ENCODE results near the gene DAND5. TPM values are rescaled to one million over a fixed set of nuclear protein-coding genes. Genes with fewer than 3 reads are reported as not detected.

The DAND5 gene
- polyA plus RNA-seq, 2 of the 4 experiments (the other 2 are of a cell fraction): 0.12 to 0.21 TPM

GRCh38 chr19:12983091-12983490, 13.7 kb downstream of the DAND5 start:
- ChIA-PET CTCF (interaction anchor here (0.6 to 16.3 kb wide), 19 partner anchors 10 to 628 kb away, joined by 3 to 309 read pairs (median 4); no protein-coding TSS in a partner anchor), POLR2A (interaction anchor here (0.7 to 1.6 kb wide), 3 partner anchors 12 to 110 kb away, joined by 3 to 5 read pairs (median 3); partner anchors contain the start of gene NFIX)
- DNase-seq (ENCODE audit: low read depth in 1 of 2, low spot score in 1 of 2): no peak
- H3K9me3 ChIP-seq: no peaks in the 10 kb centered on the region
- 0 out of 3 replicates have a peak, but pooled peaks cover 3% of the 10 kb centered on the region for H3K4me1 ChIP-seq
- no peak for FAIRE-seq
- WGBS (ENCODE audit: missing lambda C conversion rate): 32% methylated on average over 9 of the region's 10 CpGs
- peak overlapping the region; percentile 80 for H3K4me2 ChIP-seq
- 0 out of 6 replicates have a peak, but pooled peaks of 1 of the 2 experiments have one; percentile 5 for ATAC-seq
- peak overlapping the region; percentile 58 to 84 for H3K27ac ChIP-seq
- TF ChIP-seq ZSCAN20 (CRISPR knock-in tag; IDR thresholded peaks at IDR 0.05) (no peak), CHD2 (IDR thresholded peaks at IDR 0.05; ENCODE audit: low read length, partially characterized antibody) (no peak), ZFP36 (IDR thresholded peaks at IDR 0.05; ENCODE audit: borderline replicate concordance, partially characterized antibody) (no peak)
- peak overlapping the region; percentile 42 for H3K4me3 ChIP-seq

DNA sequence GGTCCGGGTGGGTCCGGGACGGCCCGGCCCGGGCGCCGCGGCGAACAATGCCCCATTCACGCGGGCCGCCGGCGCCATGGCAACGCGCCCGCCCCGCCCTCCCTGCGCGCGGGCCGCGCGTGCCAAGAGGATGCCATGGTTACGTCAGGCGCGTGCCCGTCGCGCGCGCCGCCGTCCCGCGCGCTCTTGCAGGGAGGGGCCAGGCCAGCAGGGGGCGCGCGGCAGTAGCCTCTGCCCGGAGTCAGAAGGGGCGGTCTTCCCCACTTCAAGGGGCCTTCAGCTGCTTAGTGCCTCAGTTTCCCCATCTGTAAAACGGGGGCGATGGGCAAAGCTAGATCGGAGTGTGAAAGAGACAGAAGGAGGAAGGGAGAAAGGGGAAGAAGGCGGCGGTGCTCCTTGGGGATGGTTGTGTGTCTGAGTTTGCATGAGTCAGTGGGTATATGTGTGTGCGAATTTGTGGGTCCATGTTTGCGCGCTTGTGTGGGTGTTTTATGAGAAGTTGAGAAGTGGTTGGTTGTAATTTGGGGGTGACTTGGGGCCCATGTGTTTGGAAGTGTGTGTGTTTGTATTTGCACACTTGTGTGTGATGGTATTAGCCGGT, 14.3 kb downstream of the DAND5 start:
- H3K4me3 ChIP-seq: peak overlapping the region; percentile 42
- WGBS (ENCODE audit: missing lambda C conversion rate): 29% methylated on average over 9 of the region's 51 CpGs
- CTCF ChIA-PET: interaction anchor here (0.6 to 16.3 kb wide), 21 partner anchors 9 to 280 kb away, joined by 3 to 309 read pairs (median 5); no protein-coding TSS in a partner anchor
- TF ChIP-seq JUN (IDR thresholded peaks at IDR 0.05): no peak
- TF ChIP-seq CHD4 (IDR thresholded peaks at IDR 0.05; ENCODE audit: borderline replicate concordance): no peak
- no peak for TF ChIP-seq NFE2L2 (conservative IDR thresholded peaks at IDR 0.05; ENCODE audit: low read length)
- TF ChIP-seq KDM5A (IDR thresholded peaks at IDR 0.05): no peak
- TF ChIP-seq EHF (CRISPR knock-in tag; IDR thresholded peaks at IDR 0.05): no peak
- peak; percentile 91 for TF ChIP-seq SMC3 (IDR thresholded peaks at IDR 0.05)
- no peak for TF ChIP-seq SREBF2 (IDR thresholded peaks at IDR 0.05)
- no peak for TF ChIP-seq RFX5 (IDR thresholded peaks at IDR 0.05)
- peak; percentile 44; the same call in 1 of the 2 replicates for TF ChIP-seq MYC (IDR thresholded peaks at IDR 0.05; ENCODE audit: borderline replicate concordance, low read length)
- TF ChIP-seq PHF8 (IDR thresholded peaks at IDR 0.05; ENCODE audit: borderline replicate concordance, low read depth): no peak
- no peak for TF ChIP-seq EHMT2 (IDR thresholded peaks at IDR 0.05; ENCODE audit: low read depth)
- peak; percentile 57 to 76 for TF ChIP-seq RAD21 (conservative IDR thresholded peaks at IDR 0.05 in 1 of 2, IDR thresholded peaks at IDR 0.05 in 1 of 2)
- no peak for TF ChIP-seq ATOH8 (CRISPR knock-in tag; IDR thresholded peaks at IDR 0.05; ENCODE audit: low read depth)
- peak; percentile 81 for TF ChIP-seq HOXB5 (CRISPR knock-in tag; IDR thresholded peaks at IDR 0.05)
- TF ChIP-seq POLR2A (IDR thresholded peaks at IDR 0.05; ENCODE audit: low read length): no peak
- no peak for TF ChIP-seq FOSL2 (IDR thresholded peaks at IDR 0.05)
- no peak for TF ChIP-seq FOSL2 (CRISPR knock-in tag; IDR thresholded peaks at IDR 0.05)
- no peak for TF ChIP-seq ZNF302 (CRISPR knock-in tag; IDR thresholded peaks at IDR 0.05)
- no peak for TF ChIP-seq E2F6 (IDR thresholded peaks at IDR 0.05; ENCODE audit: borderline replicate concordance, low read depth)
- no peak for TF ChIP-seq MAZ (IDR thresholded peaks at IDR 0.05; ENCODE audit: borderline replicate concordance, low read depth, low read length)
- TF ChIP-seq HOXB13 (CRISPR knock-in tag; IDR thresholded peaks at IDR 0.05; ENCODE audit: low read depth): 0 out of 2 replicates have a peak, but pooled peaks have one; percentile 20
- TF ChIP-seq, protein P1, sequence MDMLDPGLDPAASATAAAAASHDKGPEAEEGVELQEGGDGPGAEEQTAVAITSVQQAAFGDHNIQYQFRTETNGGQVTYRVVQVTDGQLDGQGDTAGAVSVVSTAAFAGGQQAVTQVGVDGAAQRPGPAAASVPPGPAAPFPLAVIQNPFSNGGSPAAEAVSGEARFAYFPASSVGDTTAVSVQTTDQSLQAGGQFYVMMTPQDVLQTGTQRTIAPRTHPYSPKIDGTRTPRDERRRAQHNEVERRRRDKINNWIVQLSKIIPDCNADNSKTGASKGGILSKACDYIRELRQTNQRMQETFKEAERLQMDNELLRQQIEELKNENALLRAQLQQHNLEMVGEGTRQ (IDR thresholded peaks at IDR 0.05): no peak
- TF ChIP-seq ZC3H11A (IDR thresholded peaks at IDR 0.05): no peak
- TF ChIP-seq MAX (IDR thresholded peaks at IDR 0.05): no peak
- TF ChIP-seq CHD2 (IDR thresholded peaks at IDR 0.05; ENCODE audit: low read length, partially characterized antibody): no peak
- no peak for TF ChIP-seq ZSCAN20 (CRISPR knock-in tag; IDR thresholded peaks at IDR 0.05)
- no peak for TF ChIP-seq RNF2 (IDR thresholded peaks at IDR 0.05; ENCODE audit: borderline replicate concordance, low read depth)
- TF ChIP-seq BHLHE40 (IDR thresholded peaks at IDR 0.05; ENCODE audit: low read depth, low read length): peak; percentile 67
- 0 out of 2 replicates have a peak, but pooled peaks have one; percentile 18 for TF ChIP-seq NPAS2 (CRISPR knock-in tag; IDR thresholded peaks at IDR 0.05; ENCODE audit: borderline replicate concordance)
- no peak for TF ChIP-seq CEBPB (IDR thresholded peaks at IDR 0.05)
- TF ChIP-seq, protein P2, sequence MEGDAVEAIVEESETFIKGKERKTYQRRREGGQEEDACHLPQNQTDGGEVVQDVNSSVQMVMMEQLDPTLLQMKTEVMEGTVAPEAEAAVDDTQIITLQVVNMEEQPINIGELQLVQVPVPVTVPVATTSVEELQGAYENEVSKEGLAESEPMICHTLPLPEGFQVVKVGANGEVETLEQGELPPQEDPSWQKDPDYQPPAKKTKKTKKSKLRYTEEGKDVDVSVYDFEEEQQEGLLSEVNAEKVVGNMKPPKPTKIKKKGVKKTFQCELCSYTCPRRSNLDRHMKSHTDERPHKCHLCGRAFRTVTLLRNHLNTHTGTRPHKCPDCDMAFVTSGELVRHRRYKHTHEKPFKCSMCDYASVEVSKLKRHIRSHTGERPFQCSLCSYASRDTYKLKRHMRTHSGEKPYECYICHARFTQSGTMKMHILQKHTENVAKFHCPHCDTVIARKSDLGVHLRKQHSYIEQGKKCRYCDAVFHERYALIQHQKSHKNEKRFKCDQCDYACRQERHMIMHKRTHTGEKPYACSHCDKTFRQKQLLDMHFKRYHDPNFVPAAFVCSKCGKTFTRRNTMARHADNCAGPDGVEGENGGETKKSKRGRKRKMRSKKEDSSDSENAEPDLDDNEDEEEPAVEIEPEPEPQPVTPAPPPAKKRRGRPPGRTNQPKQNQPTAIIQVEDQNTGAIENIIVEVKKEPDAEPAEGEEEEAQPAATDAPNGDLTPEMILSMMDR (IDR thresholded peaks at IDR 0.05): peak; percentile 83
- TF ChIP-seq CBX2 (IDR thresholded peaks at IDR 0.05; ENCODE audit: borderline replicate concordance, low read depth): no peak

More for the DNA sequence above, 14.3 kb downstream of the DAND5 start:
- FAIRE-seq (no peak), ATAC-seq (peak; percentile 72 to 77), DNase-seq (ENCODE audit: low read depth in 1 of 2, low spot score in 1 of 2) (peak; percentile 52 to 78)
- Histone ChIP-seq H3K4me2 (peak overlapping the region; percentile 80), H3K4me1 (0 out of 3 replicates have a peak, but pooled peaks cover 3% of the 10 kb centered on the region), H3K27ac (peak overlapping the region; percentile 58 to 84), H3K9me3 (no peaks in the 10 kb centered on the region)
- POLR2A ChIA-PET: interaction anchor here (1.6 kb wide), 1 partner anchor 78 kb away, joined by 5 read pairs; no protein-coding TSS in a partner anchor

Data from A549 (cell line).